NCI-H446 (cell line): ENCODE measurements around the gene CRIP2.

Experiments
- DNase-seq, 2 experiments: peaks; one replicate each; lab custom pipeline; 2025; lab: John Stamatoyannopoulos, UW

The CRIP2 gene

DNA sequence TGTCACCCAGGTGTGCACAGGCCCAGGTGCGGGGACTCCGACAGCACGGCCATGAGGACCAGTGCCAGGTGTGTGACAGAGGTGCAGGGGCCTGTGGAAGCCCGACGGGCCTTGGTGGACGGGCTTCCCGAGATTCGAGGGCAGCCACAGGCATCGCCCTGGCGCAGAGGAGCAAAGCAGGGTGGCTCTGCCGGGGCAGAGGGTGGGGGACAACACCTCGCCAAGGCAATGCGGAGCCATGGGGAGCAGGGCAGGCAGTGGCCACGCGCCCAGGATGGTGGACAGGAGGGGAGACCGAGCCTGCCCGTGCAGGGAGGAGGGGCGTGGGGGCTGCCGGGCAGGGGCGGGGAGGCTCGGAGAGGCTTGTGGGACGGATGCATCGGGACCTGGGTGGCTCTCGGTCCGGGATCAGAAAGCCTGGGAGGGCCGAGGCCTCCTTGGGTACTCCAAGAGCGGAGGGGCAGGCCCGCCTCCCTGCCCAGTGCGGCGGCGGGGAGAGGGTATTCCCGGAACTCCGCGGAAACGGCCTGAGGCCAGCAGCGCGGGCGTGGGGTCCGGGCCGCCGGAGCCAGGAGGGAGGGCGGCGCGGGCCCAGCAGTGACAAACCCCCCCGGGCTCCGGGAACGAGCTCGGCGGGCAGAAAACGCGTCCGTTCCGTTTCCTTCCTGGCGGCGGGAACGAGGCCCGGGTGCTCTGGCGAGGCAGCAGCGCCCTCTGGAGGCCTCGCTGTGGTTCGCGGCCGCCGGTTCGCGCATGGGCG lies 53.4 kb downstream of the CRIP2 start:
- DNase-seq = peak; percentile 61 to 87

DNA sequence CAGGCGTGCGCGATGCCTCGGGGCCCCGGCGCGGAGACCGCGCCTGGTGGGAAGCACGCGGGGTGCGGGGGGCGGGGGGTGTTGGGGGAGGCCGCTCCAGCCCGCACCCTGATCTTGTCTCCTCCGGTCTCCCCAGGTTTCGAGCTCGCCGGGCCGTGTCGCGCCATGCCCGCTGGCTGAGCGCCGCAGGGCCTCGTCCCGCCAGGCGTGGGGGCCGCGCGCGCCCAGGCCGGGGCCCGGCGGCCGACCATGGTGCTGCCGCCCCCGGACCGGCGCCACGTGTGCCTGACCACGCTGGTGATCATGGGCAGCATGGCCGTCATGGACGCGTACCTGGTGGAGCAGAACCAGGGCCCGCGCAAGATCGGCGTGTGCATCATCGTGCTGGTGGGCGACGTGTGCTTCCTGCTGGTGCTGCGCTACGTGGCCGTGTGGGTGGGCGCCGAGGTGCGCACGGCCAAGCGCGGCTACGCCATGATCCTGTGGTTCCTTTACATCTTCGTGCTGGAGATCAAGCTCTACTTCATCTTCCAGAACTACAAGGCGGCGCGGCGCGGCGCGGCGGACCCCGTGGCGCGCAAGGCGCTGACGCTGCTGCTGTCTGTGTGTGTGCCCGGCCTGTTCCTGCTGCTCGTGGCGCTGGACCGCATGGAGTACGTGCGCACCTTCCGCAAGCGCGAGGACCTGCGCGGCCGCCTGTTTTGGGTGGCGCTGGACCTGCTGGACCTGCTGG lies 54.1 kb downstream of the CRIP2 start:
- DNase-seq = no peak

DNA sequence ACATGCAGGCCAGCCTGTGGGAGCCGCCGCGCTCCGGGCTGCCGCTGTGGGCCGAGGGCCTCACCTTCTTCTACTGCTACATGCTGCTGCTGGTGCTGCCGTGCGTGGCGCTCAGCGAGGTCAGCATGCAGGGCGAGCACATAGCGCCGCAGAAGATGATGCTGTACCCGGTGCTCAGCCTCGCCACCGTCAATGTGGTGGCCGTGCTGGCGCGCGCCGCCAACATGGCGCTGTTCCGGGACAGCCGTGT lies 54.6 kb downstream of the CRIP2 start:
- no peak for DNase-seq
